Measurements from ENCODE around the gene KLHL35. TPM values are rescaled to one million over a fixed set of nuclear protein-coding genes. Genes with fewer than 3 reads are reported as not detected.

Gene KLHL35
- 0.27 and 1.2 TPM in 2 replicates for total RNA-seq

GRCh38 chr11:75432911-75433321 lies at the start of gene KLHL35:
TSS of gene KLHL35 (minus strand) at chr11:75433203. CDS start at chr11:75430629, 2,574 bp downstream.

GRCh38 chr11:75399344-75400145 lies 33.5 kb downstream of the KLHL35 start, which contains the start of gene RPS3:
TSS of gene RPS3 (plus strand) at chr11:75399518. CDS start at chr11:75399548, 30 bp downstream.

Other genes starting within 250 kb of the KLHL35 start
- gene TPBGL, start 192.4 kb downstream of the KLHL35 start, total RNA-seq, result not detected in 2 replicates
- gene ARRB1, start 81.5 kb downstream of the KLHL35 start, total RNA-seq, result 58.7 and 63.8 TPM in 2 replicates
- gene RPS3, start 33.7 kb downstream of the KLHL35 start, total RNA-seq, result 1,668 and 1,957 TPM in 2 replicates
- 13.7 and 17.5 TPM in 2 replicates for gene GDPD5, start 92.7 kb upstream of the KLHL35 start, total RNA-seq
- gene SERPINH1, start 129.1 kb upstream of the KLHL35 start, total RNA-seq, result 687 and 873 TPM in 2 replicates
- gene MAP6, start 235.8 kb upstream of the KLHL35 start, total RNA-seq, result 0.30 and 0.87 TPM in 2 replicates